ENCODE results near the gene IRX2. TPM values are rescaled to one million over a fixed set of nuclear protein-coding genes. Genes with fewer than 3 reads are reported as not detected.

Gene IRX2
- total RNA-seq, 4 donors from 2014 or later: 24.3 to 41.1 (median 32.7) TPM

GRCh38 chr5:2755076-2755680, 3.7 kb upstream of the IRX2 start:
- Histone ChIP-seq H3K9me3 (no peaks in the 10 kb centered on the region), H3K36me3 (no peaks in the 10 kb centered on the region), H3K27me3 (peaks cover 36% of the 10 kb centered on the region), H3K4me3 (peak overlapping the region; percentile 54), H3K27ac (peak overlapping the region; percentile 92), H3K4me1 (peaks cover 60% of the 10 kb centered on the region)
- WGBS: 32% methylated on average over 44 of the region's 63 CpGs
- no peak for TF ChIP-seq POLR2A (IDR thresholded peaks at IDR 0.05)
- peak in 1 of 2 donors; percentile 37 for TF ChIP-seq CTCF (IDR thresholded peaks at IDR 0.05)
- no peak for TF ChIP-seq POLR2AphosphoS5 (IDR thresholded peaks at IDR 0.05)
- TF ChIP-seq EP300 (IDR thresholded peaks at IDR 0.05): no peak
- no peak for DNase-seq (ENCODE audit: low spot score in 2 of 2)

- peak overlapping the region; percentile 92 for H3K27ac ChIP-seq
- H3K36me3 ChIP-seq: no peaks in the 10 kb centered on the region
- no peaks in the 10 kb centered on the region for H3K9me3 ChIP-seq
- no peak for TF ChIP-seq POLR2A (IDR thresholded peaks at IDR 0.05)
- no peak for TF ChIP-seq POLR2AphosphoS5 (IDR thresholded peaks at IDR 0.05)
- TF ChIP-seq EP300 (IDR thresholded peaks at IDR 0.05): no peak
- TF ChIP-seq CTCF (IDR thresholded peaks at IDR 0.05): no peak
- DNase-seq (ENCODE audit: low spot score in 2 of 2): no peak
- WGBS: 41% methylated on average over 25 of the region's 27 CpGs
- H3K4me3 ChIP-seq: peak overlapping the region; percentile 54
- peaks cover 36% of the 10 kb centered on the region for H3K27me3 ChIP-seq
- H3K4me1 ChIP-seq: peaks cover 63% of the 10 kb centered on the region
Measured at GRCh38 chr5:2754581-2755075, 3.2 kb upstream of the IRX2 start.

- TF ChIP-seq EP300 (IDR thresholded peaks at IDR 0.05) (no peak), POLR2AphosphoS5 (IDR thresholded peaks at IDR 0.05) (no peak), POLR2A (IDR thresholded peaks at IDR 0.05) (no peak), CTCF (IDR thresholded peaks at IDR 0.05) (no peak)
- H3K4me3 ChIP-seq: peak overlapping the region; percentile 83
- peak overlapping the region; percentile 92 for H3K27ac ChIP-seq
- H3K9me3 ChIP-seq: no peaks in the 10 kb centered on the region
- no peak for DNase-seq (ENCODE audit: low spot score in 2 of 2)
- H3K36me3 ChIP-seq: peaks cover 5% of the 10 kb centered on the region
- WGBS: 27% methylated on average over 29 of the region's 29 CpGs
- peaks cover 42% of the 10 kb centered on the region for H3K27me3 ChIP-seq
- peaks cover 72% of the 10 kb centered on the region for H3K4me1 ChIP-seq
Measured at GRCh38 chr5:2753452-2754420, 2.3 kb upstream of the IRX2 start.

- Histone ChIP-seq H3K27ac (peak overlapping the region; percentile 92), H3K4me1 (peaks cover 76% of the 10 kb centered on the region), H3K9me3 (no peaks in the 10 kb centered on the region), H3K36me3 (peaks cover 11% of the 10 kb centered on the region), H3K27me3 (peaks cover 45% of the 10 kb centered on the region), H3K4me3 (peak overlapping the region; percentile 83)
- no peak for DNase-seq (ENCODE audit: low spot score in 2 of 2)
- no peak for TF ChIP-seq POLR2A (IDR thresholded peaks at IDR 0.05)
- TF ChIP-seq POLR2AphosphoS5 (IDR thresholded peaks at IDR 0.05): no peak
- no peak for TF ChIP-seq EP300 (IDR thresholded peaks at IDR 0.05)
- no peak for TF ChIP-seq CTCF (IDR thresholded peaks at IDR 0.05)
- WGBS: 8% methylated on average over 15 of the region's 34 CpGs
Measured at GRCh38 chr5:2752821-2753439, 1.5 kb upstream of the IRX2 start.

All from suprapubic skin (tissue), 4 donors.